SU-DHL-6 (cell line): ENCODE data around the gene EIF4G2.

Experiments
- H2AFZ ChIP-seq: fragments of 200-600 bp; sonication (generic); 2 replicates; pipeline ENCODE4 v1.6.1; 2014; ENCODE audit warnings: low read depth, mild to moderate bottlenecking, moderate library complexity, mixed read lengths, antibody characterized with exemption, low read length; ENCODE audit not compliant: severe bottlenecking
- H3F3A ChIP-seq: fragments of 200-600 bp; shearing (Covaris generic); 2 replicates; pipeline ENCODE4 v1.6.0; 2016; ENCODE audit warnings: antibody characterized with exemption, mild to moderate bottlenecking; ENCODE audit not compliant: insufficient read depth
- H3K27ac ChIP-seq: fragments of 200-600 bp; sonication (generic); 2 replicates; pipeline ENCODE4 v1.5.1; 2016; ENCODE audit warnings: low read depth, mild to moderate bottlenecking, low read length, moderate library complexity, mixed read lengths
- H3K27me3 ChIP-seq: fragments of 200-600 bp; sonication (generic), shearing (Covaris generic); 2 replicates; pipeline ENCODE4 v1.6.0; 2014; ENCODE audit warnings: mild to moderate bottlenecking, low read length
- H3K36me3 ChIP-seq: fragments of 200-600 bp; sonication (generic); 2 replicates; pipeline ENCODE4 v1.6.1; 2014; ENCODE audit warnings: mild to moderate bottlenecking, low read length, mixed read lengths
- H3K4me2 ChIP-seq: fragments of 300-600, 200-600 bp; shearing (Covaris generic), sonication (generic); 2 replicates; pipeline ENCODE4 v1.6.0; 2014; ENCODE audit warnings: low read length, low read depth, mild to moderate bottlenecking; ENCODE audit not compliant: poor library complexity, severe bottlenecking
- H3K4me3 ChIP-seq: fragments of 200-600 bp; sonication (generic); 2 replicates; pipeline ENCODE4 v1.5.1; 2014; ENCODE audit warnings: antibody characterized with exemption, low read length, mild to moderate bottlenecking, mixed read lengths; ENCODE audit not compliant: insufficient read depth, poor library complexity, severe bottlenecking
- H3K79me2 ChIP-seq: fragments of 200-600 bp; sonication (generic); 2 replicates; pipeline ENCODE4 v1.6.1; 2014; ENCODE audit warnings: mild to moderate bottlenecking, low read length, moderate library complexity; ENCODE audit not compliant: insufficient read depth
- H3K9ac ChIP-seq: fragments of 200-600 bp; sonication (generic); 2 replicates; pipeline ENCODE4 v1.7.0; 2014; ENCODE audit warnings: mild to moderate bottlenecking, low read length
- H3K9me2 ChIP-seq: fragments of 200-600 bp; sonication (generic); replicated peaks from 2 replicates; pipeline ENCODE4 v1.6.1; 2014; ENCODE audit warnings: low read length; ENCODE audit not compliant: insufficient read depth
- H3K9me3 ChIP-seq: fragments of 200-600 bp; sonication (generic); 2 replicates; pipeline ENCODE4 v1.6.1; 2014; ENCODE audit warnings: low read length, mixed read lengths; ENCODE audit not compliant: insufficient read depth
- H4K20me1 ChIP-seq: fragments of 200-600 bp; sonication (generic); 2 replicates; pipeline ENCODE4 v1.6.1; 2014; ENCODE audit warnings: low read depth, mild to moderate bottlenecking, antibody characterized with exemption, low read length, moderate library complexity, mixed read lengths
- EZH2phosphoT487 ChIP-seq: fragments of 200-600 bp; sonication (generic), shearing (Covaris generic); conservative IDR thresholded peaks from 2 replicates; pipeline ENCODE4 v1.6.1; 2018; ENCODE audit warnings: mild to moderate bottlenecking, antibody characterized with exemption, low read length, moderate library complexity, mixed read lengths
- TF ChIP-seq, protein P1 (sequence below): fragments of 200-600 bp; sonication (generic); IDR thresholded peaks from one replicate; pipeline ENCODE4 v1.5.1; 2017; ENCODE audit warnings: antibody characterized with exemption, mild to moderate bottlenecking, low read length, moderate library complexity; ENCODE audit not compliant: insufficient read depth, poor library complexity, severe bottlenecking

EIF4G2 gene

DNA sequence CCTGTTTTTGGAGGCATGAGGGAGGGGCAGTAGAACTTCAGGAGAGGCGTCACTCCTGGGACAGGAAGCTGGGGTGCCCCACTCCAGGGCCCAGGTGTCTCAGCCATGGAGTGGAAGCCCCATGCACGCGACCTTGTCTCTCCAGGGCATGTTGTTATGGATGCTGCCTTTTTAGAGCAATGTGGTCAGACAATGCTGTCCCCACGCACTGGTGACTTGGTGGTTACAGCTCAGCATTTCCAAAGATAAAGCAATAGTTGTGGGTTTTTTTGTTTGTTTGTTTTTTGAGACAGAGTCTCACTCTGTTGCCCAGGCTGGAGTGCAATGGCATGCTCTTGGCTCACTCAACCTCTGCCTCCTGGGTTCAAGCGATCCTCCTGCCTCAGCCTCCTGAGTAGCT lies 22.3 kb downstream of the EIF4G2 start:
- H3K4me2 ChIP-seq, result no peak overlapping the region

DNA sequence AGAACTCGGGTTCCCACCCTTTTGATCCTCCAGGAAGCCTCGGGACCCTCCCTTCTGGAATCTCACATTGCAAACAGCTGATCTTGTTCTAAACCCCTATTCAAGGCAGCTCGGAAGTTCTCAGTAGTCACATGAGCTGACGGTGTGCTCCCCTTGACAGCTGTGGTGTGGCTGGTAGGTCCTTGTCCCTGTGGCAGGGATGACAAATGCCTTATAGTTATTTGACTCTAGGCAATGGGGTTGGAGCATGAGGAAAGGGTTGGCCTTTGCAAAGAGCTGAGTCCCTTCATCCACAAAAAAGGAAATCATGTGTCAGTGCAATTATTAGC lies 23.6 kb downstream of the EIF4G2 start:
- TF ChIP-seq, protein P1, sequence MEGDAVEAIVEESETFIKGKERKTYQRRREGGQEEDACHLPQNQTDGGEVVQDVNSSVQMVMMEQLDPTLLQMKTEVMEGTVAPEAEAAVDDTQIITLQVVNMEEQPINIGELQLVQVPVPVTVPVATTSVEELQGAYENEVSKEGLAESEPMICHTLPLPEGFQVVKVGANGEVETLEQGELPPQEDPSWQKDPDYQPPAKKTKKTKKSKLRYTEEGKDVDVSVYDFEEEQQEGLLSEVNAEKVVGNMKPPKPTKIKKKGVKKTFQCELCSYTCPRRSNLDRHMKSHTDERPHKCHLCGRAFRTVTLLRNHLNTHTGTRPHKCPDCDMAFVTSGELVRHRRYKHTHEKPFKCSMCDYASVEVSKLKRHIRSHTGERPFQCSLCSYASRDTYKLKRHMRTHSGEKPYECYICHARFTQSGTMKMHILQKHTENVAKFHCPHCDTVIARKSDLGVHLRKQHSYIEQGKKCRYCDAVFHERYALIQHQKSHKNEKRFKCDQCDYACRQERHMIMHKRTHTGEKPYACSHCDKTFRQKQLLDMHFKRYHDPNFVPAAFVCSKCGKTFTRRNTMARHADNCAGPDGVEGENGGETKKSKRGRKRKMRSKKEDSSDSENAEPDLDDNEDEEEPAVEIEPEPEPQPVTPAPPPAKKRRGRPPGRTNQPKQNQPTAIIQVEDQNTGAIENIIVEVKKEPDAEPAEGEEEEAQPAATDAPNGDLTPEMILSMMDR, result no peak
- Histone ChIP-seq H3K27ac (no peak overlapping the region), H3K9ac (no peak overlapping the region), H3K9me3 (no peaks in the 10 kb centered on the region), H4K20me1 (no peaks in the 10 kb centered on the region), H3K4me2 (no peak overlapping the region), H3K4me3 (no peak overlapping the region), H3K79me2 (no peaks in the 10 kb centered on the region), H2AFZ (no peak overlapping the region), H3K9me2 (no peaks in the 10 kb centered on the region), H3F3A (no peaks in the 10 kb centered on the region), H3K36me3 (no peaks in the 10 kb centered on the region), H3K27me3 (no peaks in the 10 kb centered on the region)

More for the DNA sequence above, 22.3 kb downstream of the EIF4G2 start:
- no peak overlapping the region for H2AFZ ChIP-seq
- H3K36me3 ChIP-seq, result no peaks in the 10 kb centered on the region
- H3K9me3 ChIP-seq, result no peaks in the 10 kb centered on the region
- no peaks in the 10 kb centered on the region for H3K9me2 ChIP-seq
- no peaks in the 10 kb centered on the region for H3F3A ChIP-seq
- no peak overlapping the region for H3K4me3 ChIP-seq
- no peaks in the 10 kb centered on the region for H4K20me1 ChIP-seq
- H3K27ac ChIP-seq, result no peak overlapping the region
- H3K9ac ChIP-seq, result no peak overlapping the region
- H3K79me2 ChIP-seq, result no peaks in the 10 kb centered on the region
- H3K27me3 ChIP-seq, result no peaks in the 10 kb centered on the region
- TF ChIP-seq, protein P1, result no peak
- TF ChIP-seq EZH2phosphoT487, result no peak

DNA sequence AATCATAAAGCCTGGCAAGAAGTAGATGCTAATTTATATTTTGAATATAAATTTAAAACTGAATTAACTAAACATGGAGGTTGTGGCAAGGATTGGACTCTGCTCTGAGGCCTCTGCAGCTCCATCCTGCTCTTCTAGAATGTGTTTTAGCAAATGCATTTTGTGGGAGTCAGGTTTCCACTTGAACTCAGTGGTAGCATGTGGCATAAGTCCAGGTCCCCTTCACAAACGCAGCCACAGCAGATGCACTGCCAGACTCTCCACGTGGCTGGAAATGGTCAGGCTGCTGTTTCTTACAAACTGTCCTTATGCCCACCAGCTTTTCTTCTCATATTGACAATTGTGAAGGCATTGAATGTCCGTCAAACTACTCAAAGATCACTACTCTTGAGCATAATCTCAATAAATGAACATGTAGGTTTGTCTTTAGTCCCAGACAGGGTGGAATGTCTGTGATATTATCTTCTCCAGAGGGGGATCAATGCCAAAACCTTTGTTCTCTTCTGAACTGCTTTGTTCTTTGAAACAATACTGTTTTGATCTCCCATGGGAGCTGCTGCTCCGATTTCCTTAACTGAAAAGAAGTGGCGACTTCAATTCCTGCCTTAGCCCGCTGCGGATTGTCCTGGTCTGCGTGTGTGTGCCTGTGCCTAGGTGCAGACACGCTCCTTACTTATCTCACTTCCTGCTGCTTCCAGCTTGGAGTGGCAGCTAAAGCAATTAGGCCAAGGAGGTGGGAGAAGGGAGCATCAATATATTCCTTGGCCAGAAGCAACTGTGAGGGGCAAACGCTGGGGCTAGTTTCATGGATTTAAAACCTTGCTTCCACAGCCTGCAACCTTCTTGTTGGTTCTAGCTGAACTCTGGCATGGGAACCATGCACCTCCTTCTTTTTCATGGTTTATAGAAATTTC lies 24.2 kb downstream of the EIF4G2 start:
- Histone ChIP-seq H3K36me3 (no peaks in the 10 kb centered on the region), H4K20me1 (no peaks in the 10 kb centered on the region), H3K9me2 (no peaks in the 10 kb centered on the region), H3K79me2 (no peaks in the 10 kb centered on the region), H3K27me3 (no peaks in the 10 kb centered on the region), H3F3A (no peaks in the 10 kb centered on the region), H3K9me3 (no peaks in the 10 kb centered on the region), H3K4me3 (no peak overlapping the region), H3K27ac (no peak overlapping the region), H3K4me2 (no peak overlapping the region), H3K9ac (no peak overlapping the region), H2AFZ (no peak overlapping the region)
- no peak for TF ChIP-seq EZH2phosphoT487
- TF ChIP-seq, protein P1, result no peak
